ENCODE measurements around the gene CLPTM1L.
"Not testable (repeated sequence)": the region's sequence is repeated elsewhere in the genome, so short reads cannot be mapped to it uniquely, and the experiment has no call there.

The CLPTM1L gene

DNA sequence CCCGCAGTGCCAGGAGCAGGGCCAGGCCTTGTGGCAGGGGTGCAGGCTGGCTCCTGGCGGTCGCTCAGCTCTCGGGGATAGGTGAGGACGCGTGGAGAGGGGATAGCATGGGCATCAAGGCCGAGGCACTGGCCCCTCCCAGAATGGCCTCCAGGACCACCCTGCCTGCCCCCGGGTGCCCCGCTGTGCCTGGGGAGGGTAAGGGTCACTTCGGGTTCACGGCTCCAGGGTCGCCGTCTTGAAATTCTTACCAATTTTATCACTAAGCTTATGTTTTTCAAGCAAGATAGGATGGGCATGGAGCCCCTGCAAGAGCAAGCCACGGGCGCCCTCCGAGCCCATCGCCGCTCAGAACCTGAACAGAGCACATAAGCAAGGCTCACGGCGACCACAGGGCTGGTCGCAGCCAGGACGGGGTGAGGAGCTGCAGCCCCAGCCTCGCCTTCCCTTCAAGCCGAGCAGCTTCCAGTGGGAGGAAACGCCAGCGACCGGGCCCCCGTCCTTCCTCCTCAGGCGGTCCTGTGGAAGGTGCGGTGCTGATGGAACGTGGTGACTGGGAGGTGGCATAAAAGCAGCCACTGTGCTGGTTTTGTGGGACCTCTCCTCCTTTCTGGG lies 14.2 kb upstream of the CLPTM1L start:
- DNase-seq, result no peak

DNA sequence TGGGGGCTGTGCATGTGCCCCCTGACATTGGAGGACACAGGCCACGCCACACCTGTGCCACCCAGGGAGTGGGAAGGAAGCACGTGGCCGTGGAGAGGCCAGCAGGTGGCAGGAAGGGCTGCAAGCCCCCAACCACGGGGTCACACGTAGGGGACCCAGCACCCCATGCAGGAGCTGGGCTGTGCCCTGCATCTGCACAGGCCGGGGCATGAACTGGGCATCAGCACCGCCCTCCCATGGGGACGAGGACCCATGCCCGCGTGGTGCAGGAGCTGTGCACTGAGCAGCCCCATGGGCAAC lies 13.8 kb upstream of the CLPTM1L start:
- DNase-seq, result no peak

DNA sequence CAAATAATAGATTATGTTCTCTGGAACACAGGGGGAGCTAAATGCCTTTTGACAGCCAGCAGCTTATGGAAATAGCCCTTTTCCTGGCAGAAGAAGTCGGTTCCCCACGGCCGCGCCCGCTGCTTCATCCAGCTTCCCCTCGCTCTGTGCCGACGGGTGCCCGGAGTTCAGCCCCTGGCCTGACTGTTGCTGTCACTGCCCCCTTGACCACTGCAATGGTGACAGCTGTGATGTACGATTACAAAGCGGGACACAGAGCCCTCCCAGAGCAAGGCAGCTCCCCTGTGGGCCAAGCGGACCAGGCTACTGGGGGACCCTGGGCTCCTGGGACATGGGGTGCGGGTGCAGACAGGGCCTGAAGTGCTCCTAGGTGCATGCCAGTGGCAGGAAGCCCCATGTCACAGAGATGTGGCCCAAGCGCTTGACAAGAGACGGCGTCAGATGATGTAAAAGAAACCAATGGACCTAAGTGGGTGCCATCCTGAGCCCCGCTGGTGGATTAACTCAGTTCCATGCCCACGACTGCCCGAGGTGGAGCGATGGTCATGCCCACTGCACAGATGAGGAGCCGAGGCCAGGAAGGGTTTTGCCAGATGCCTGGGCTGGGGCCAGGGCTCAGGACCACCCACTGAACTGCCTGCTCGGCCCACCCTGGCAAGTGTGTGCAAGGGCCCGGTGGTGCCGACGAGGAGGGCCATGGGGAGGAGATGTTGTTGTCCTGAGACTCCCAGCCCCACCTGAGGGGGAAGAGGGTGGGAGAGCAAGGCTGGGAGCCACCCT lies 13.2 kb upstream of the CLPTM1L start:
- DNase-seq, result no peak

DNA sequence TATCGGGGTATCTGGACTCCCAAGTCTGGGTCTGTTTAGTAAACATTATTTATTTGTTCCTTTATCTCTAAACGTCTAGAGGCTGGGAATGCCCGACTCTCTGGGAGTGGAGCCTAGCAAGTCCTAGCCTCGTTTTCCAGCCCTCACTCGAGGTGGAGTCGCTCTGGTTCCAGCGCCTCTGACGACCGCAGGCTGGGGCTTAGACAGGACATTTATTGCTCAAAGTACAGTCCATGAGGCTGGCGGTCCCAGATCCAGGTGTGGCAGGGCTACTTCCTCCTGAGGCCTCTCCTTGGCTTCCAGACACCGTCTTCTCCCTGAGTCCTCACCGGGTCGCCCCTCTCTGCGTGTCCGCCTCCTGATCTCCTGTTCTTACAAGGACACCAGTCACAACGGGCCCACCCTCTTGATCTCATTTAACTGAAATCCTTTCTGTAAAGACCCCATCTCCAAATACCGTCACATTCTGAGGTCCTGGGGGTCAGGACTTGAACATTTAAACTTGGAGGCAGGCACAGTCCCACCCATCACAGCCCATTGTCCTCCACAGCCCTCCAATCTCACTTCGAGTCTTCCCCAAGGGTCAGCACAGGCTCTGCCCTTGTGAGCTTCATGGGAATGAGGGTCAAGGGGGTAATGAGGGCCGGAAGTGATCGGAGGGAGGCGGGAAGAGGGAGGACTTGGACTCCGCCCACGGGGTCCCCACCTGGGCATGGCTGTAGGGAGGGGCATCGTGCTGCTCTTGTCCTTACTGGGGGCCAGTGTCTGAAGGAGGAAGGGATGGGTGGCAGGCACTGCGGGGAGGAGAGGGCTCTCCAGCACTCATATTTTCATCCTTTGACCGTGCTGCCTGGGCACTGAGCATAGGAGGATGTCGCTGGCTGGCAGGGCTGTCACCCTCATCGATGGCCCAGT lies 12.2 kb upstream of the CLPTM1L start:
- DNase-seq, result no peak

DNA sequence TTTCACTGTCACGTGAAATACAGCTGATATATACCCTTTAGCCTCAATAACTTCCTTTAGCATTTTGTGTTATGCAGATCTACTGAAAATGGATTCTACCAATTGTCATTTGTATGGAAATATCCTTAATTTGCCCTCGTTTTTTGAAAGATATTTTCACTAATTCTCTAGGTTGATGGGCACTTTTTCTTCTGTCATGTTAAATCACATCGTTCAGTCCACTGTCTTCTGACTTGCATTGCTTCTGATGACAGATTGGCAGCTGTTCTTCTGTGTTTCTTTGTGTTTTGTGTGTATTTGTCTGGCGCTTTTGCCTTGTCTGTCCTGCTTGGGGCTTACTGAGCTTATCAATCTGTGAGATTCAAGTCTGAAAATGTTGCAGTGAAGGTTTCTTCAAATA lies 9.7 kb upstream of the CLPTM1L start:
- no peak for DNase-seq

DNA sequence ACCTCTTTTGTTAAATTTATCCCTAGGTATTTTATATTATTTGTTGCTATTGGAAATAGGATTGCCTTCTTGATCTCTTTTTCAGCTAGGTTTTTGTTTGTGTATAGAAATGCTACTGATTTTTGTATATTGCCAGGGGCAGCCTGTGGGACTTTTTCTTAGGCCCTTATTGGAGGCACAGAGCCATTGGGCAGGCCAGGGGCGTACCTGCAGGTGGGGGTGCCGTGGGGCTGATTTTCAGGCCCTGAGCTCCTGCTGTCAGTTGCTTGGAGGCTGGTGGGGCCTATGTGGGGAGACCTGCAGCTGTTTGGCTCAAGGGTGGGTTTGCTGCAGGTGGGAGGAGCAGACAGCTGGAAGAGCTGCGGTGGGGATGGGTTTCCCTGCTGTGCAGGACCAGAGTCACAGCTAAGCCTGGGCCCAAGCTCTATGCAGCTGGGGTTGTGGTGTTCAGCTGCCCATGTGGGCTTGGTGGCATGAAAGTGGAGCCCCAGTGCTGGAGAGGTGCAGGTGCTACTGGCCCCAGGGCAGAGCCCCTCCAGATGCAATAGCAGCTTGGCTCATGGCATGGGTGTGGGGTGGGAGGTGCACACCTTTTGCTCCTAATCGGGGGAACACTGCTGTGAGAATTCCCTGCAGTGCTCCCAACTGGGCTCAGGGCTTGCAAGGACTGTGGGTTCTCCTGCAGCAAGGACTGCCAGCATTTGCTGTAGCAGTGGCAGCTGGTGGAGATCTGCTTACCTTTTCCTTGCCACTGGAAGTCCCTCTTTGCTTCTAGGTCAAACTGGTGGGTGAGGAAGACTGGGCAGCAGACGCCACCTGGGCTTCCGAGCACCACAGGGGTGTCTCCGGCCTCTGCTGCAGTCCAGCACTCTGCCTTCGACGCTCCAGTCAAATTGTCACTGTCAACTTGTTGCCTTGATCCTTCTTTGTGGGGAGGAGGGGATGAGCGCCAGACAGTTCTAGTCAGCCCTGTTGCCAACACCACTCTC lies 7.6 kb upstream of the CLPTM1L start:
- no peak for DNase-seq

DNA sequence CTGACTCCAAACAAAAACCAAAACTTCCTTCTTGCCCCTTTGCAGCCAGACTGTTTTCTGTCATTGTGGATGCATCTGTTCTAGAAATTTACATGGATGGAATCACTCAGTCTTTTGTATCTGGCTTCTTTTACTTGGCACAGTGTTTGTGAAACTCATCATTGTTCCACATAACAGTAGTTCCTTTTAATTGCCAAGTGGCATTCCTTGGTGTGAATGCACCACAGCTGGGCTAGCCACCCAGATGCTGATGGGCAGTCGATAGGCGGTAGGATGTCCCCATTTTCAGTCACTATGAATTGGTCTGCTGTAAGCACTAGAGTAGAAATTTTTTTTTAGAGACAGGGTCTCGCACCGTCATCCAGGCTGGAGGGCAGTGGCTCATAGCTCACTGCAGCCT lies 6.3 kb upstream of the CLPTM1L start:
- DNase-seq, result no peak

DNA sequence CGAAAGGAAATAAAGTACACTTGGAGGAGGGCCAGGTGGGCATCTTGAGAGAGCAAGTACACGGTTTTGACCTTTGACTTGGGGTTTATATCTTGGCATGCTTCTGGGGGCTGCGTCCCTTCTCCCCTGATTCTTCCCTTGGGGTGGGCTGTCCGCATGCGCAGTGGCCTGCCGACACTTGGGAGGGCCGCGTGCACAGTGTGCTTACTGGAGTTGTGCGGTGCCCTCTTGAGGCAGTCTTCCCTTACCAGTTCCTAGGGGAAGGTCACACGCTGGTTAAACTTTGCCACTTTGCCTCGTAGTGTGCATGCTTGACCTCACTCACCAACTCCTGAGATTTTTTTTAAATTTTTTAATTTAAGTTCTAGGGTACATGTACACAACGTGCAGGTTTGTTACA lies 4.3 kb upstream of the CLPTM1L start:
- DNase-seq, result no peak

DNA sequence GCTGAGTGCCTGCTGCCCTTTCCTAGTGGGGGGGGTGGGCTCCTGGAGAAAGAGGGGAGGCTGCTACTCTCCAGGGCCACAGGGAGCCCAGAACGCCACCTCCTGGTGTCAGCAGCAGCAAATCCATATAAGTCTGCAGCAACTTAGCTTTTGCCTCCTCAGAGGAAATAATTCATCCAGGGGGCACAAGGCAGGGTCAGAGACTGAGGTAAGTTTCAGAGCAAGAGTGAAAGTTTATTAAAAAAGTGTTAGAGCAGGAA lies 4.0 kb upstream of the CLPTM1L start:
- no peak for DNase-seq

DNA sequence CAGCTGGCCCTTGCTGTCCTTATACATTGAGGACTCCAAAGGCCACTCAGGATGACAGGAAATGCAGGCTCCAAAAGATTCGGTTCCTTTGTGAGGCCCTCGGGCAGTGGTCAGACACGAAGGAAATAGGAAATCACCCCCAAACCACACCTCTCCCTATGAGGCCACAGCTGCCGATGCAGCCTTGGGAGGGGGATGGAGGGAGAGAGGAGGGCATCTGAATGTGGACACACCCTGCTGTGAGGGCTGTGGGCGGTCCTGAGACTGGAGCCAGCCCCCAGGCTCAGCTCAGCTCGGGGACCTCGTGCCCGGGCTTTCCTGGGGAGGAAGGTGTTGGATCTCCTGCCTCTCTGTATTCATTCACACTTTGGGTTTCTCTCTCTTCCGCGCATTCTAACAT lies 2.7 kb upstream of the CLPTM1L start:
- no peak for DNase-seq

DNA sequence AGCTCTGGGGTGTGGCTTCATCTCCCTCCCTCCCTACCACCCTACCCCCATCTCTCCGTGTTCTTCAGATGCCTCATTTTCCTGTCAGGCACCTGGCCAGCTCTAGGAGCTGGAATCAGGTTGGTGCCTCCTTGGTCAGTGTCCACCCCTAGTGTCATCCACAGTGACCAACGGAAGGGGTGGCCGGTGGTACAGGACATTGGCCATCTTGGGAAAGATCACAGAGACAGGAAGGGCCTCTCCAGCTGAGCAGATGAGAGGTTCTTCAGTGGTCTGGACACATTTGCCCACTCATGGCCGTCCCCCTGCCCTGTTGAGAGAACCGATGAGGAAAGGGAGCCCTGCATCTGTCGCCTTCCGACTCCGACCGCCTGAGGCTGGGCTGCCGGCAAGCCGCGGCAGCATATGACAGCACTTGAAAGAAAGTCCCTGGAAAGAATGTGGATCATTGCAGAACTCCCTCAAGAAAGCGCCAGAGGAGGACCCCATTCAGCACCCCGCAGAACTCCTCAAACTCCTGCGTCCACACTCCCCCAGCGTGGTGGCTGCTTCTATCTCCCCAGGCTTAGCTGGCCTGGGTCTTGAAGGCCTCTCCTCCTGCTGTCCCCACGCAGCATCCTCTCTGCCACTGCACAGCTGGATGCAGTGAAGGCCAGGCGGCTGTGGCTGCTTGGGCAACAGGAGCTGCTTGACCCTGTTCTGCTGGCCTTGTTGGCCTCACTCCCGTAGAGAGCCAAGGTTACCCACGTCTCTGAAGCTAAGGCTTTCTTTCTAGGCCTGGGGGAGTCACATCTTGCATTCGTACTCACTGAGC lies 1.9 kb upstream of the CLPTM1L start:
- no peak for DNase-seq

DNA sequence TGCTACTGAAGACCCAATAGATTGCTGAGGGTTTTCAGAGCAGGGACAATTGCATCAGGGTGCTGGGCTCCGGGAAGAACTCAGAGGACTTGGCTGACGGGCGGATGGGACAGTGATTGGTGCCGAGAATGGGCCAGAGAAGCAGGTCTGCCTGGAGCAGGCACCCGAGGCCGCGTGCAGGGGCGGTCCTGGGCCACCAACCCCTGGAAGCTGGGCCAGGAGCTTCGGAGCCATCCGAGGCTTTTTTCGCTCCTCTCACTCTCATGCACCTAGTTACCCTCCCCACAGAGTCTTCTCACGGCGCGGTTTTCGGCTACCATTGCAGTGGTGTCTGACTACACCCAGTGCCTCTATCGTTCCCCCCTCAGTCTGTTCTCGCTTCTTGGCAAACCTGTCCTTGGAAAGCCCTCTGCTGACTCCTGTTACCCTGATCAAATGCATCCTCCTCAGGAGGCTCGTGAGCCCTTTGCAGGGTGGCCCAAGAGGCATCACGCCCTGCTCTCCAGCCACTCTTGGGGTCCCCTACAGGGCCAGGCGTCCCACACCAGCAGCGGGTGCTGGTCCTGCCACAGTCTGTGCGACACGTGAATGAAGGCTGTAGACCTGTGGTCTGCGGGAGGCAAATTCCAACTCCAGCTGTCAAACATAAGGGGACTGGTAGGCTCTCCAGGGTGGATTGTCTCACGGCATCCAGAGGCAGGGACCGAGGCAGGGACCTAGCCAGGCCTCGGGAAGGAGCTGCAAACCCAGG lies 1.2 kb upstream of the CLPTM1L start:
- DNase-seq, result no peak

DNA sequence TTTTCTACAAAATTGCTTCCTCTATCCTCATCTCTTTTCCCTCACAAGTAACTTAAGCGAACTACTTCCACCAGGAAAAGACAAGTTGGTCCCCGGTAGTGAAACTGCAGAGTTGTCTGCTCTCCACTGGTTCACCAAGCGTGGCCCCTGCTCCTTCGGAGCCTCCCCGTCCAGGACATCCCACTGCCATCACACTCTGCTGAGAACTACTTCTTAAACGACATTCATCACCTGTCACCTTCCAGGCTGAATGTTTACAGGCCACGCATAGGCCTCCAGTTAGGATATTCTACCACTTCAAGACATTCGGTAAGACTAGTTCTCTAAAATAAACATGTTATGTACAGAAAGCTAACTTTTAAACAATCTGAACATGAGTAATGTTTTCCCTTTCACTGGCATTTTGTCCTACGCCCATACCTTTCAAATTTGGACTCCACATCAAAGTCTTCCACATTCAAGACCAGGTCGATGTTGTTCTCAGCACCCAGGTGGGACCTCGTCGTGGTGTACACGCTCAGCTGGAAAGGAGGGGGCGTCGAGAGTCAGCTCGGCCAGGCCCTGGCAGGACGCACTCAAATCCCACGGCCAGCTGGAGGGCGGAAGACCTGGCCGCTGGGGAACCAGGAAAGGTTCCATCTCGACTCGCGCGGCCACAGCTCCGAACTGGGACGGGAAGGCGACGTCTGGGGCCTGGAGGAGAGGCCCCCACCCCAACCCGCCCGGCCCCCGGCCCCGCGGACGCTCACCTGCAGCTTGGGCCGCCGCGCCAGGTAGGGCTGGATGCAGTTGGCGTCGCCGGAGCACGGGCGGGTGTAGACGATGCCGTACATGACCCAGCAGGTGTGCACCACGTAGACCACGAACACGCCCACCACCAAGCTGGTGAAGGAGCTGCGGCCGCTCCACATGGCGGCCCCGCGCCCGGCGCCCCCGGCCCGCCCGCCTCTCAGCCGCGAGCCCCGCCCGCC lies 683 bp downstream of the CLPTM1L start:
- DNase-seq, result no peak

DNA sequence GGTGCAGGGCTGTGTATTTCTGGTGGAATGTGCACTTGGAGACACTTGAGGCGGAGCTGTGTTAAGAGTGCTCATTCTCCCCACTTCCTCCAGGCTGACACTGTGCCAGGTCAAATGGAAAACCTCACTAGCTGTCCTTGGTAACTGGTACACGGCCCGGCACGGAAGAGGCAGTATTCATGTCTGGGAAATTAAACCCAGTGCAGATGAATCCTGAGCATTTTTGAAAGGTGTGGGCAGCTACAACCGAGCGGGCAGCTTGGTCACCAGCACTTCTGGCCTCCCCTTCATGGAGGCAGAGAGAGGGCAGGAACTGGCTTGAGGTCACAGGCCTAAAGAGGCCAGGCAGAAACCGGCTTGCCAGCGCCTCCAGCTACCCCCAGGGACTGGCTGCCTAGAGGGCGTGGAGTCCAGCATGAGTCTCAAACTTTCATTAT lies 1.6 kb downstream of the CLPTM1L start:
- DNase-seq, result no peak

DNA sequence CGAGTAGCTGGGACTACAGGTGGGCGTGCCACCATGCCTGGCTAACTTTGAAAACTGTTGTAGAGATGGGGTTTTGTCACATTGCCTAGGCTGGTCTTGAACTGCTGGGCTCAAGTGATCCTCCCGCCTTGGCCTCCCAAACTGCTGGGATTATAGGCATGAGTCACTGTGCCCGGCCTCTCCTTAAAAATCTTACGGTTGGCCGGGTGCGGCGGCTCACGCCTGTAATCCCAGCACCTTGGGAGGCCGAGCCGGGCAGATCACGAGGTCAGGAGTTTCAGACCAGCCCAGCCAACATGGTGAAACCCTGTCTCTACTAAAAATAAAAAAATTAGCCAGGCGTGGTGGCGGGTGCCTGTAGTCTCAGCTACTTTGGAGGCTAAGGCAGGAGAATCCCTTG lies 2.2 kb downstream of the CLPTM1L start:
- DNase-seq, result not testable (repeated sequence)

DNA sequence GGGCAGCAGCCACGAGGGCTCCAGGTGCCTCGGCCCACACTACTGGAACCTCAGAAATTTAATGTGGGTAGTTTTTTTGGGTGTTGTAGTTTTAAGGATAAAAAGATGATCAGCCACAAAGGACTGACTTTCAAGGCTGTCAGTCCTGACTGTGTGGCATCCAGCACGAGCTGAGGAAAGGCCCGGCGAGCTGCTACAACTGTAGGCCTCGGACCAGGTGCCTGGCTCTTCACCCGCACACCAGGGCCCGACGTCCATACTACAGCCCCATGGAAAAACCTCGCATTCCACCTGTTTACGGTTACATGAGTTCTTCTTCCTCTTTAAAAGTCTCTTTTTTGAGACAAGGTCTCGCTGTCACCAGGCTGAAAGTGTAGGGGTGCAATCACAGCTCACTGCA lies 2.6 kb downstream of the CLPTM1L start:
- no peak for DNase-seq

DNA sequence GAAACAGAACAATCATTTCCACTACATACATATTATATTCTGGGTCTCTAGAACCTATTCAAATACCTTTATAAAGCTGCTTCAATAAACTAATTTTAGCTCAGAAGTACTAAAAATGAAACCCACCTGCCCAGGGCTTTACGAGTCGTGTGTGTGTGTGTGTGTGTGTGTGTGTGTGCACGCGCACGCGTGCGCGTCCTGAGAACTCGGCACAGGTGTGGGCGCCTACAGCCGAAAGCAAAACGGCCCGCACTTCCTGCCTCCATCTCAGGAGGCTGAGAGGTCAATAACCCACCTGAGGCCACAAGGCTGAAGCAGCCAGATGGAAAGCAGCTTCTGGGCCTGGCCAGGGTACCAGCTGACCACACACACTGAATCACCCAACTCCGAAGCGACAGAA lies 3.0 kb downstream of the CLPTM1L start:
- no peak for DNase-seq

DNA sequence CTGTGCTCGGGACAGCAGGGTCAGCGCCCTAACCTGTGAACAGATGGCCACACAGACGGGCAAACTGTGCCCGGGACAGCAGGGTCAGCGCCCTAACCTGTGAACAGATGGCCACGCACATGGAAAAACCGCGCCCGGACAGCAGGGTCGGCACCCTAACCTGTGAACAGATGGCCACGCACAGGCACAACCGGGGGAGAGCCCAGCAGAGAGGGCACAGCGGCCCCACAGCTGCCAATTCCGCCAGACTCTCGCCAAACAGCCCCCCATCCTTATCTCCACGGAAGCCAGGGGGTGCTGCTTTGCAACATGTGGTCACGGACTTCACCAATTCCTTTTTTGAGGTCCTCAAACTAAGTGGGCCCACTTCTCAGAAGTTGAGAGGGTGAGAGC lies 5.1 kb downstream of the CLPTM1L start:
- DNase-seq, result not testable (repeated sequence)

DNA sequence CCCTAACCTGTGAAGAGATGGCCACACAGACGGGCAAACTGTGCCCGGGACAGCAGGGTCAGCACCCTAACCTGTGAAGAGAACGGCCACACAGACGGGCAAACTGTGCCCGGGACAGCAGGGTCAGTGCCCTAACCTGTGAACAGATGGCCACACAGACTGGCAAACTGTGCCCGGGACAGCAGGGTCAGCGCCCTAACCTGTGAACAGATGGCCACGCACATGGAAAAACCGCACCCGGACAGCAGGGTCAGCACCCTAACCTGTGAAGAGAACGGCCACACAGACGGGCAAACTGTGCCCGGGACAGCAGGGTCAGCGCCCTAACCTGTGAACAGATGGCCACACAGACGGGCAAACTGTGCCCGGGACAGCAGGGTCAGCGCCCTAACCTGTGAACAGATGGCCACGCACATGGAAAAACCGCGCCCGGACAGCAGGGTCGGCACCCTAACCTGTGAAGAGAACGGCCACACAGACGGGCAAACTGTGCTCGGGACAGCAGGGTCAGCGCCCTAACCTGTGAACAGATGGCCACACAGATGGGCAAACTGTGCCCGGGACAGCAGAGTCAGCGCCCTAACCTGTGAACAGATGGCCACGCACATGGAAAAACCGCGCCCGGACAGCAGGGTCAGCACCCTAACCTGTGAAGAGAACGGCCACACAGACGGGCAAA lies 5.6 kb downstream of the CLPTM1L start:
- DNase-seq, result not testable (repeated sequence)

Measured in HCEC 1CT (cell line).